Measurements from ENCODE around the gene FZR1.
A peak's percentile ranks its signal among the peaks of the same experiment; 100 is the strongest.

The FZR1 gene

GRCh38 chr19:3509566-3509989 lies 3.5 kb downstream of the FZR1 start:
- Mint-ChIP-seq H3K36me3 (ENCODE audit: low read depth) (peaks cover 13% of the 10 kb centered on the region), H3K9me3 (no peaks in the 10 kb centered on the region), H3K4me1 (peaks cover 74% of the 10 kb centered on the region), H3K27me3 (ENCODE audit: low read depth, poor library complexity) (peaks cover 3% of the 10 kb centered on the region), H3K27ac (peak overlapping the region; percentile 39), H3K4me3 (peak overlapping the region; percentile 64)
- TF ChIP-seq CTCF (IDR thresholded peaks at IDR 0.05), result no peak
- no peak for DNase-seq

- peaks cover 13% of the 10 kb centered on the region for H3K36me3 Mint-ChIP-seq (ENCODE audit: low read depth)
- H3K4me1 Mint-ChIP-seq, result peaks cover 77% of the 10 kb centered on the region
- no peak for TF ChIP-seq CTCF (IDR thresholded peaks at IDR 0.05)
- no peak overlapping the region for H3K4me3 Mint-ChIP-seq
- H3K9me3 Mint-ChIP-seq, result no peaks in the 10 kb centered on the region
- peaks cover 3% of the 10 kb centered on the region for H3K27me3 Mint-ChIP-seq (ENCODE audit: low read depth, poor library complexity)
- DNase-seq, result no peak
- peak overlapping the region; percentile 45 for H3K27ac Mint-ChIP-seq
These were observed 4.6 kb downstream of the FZR1 start for GRCh38 chr19:3510727-3511126.

DNA sequence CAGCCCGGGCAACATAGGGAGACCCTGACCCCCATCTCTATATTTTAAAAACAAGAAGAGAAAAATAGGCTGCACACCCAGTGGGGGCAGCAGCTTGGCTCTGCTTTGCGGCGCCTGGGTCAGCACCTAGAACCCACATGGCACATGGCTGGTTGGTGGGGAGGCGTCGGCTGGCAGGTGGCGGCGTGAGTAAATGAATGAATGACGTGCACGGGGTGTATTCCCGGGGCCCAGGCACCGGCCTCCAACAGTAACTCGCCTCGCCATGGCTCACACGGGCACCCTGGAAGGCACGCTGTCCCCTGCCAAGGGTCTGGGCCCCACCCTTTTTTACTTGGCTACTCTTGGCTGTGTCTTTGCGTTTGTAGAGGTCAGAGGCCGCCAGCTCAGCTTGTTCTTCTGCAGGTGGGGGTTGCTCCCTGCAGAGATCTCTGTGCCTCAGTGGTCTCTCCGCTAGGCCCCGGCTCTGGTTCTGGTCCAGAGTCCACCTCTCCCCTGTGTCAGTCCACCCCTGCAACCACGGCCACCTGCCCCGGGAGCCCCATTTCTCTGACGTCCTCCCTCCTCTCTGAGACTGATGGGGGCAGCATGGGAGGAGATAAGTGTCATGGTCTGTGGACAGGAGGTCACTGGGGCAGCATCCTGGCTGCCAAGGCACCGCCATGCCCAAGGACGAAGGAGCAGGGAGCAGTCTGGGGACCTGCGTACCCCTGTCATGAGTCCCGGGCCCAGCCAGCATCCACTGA lies 5.6 kb downstream of the FZR1 start:
- Mint-ChIP-seq H3K4me1 (peaks cover 81% of the 10 kb centered on the region), H3K27ac (no peak overlapping the region), H3K27me3 (ENCODE audit: low read depth, poor library complexity) (peaks cover 3% of the 10 kb centered on the region), H3K9me3 (no peaks in the 10 kb centered on the region), H3K4me3 (peak overlapping the region; percentile 58), H3K36me3 (ENCODE audit: low read depth) (peaks cover 13% of the 10 kb centered on the region)
- no peak for DNase-seq
- no peak for TF ChIP-seq CTCF (IDR thresholded peaks at IDR 0.05)

- no peak for TF ChIP-seq CTCF (IDR thresholded peaks at IDR 0.05)
- H3K9me3 Mint-ChIP-seq, result no peaks in the 10 kb centered on the region
- no peak overlapping the region for H3K27ac Mint-ChIP-seq
- H3K4me1 Mint-ChIP-seq, result peaks cover 71% of the 10 kb centered on the region
- DNase-seq, result no peak
- no peak overlapping the region for H3K4me3 Mint-ChIP-seq
- H3K36me3 Mint-ChIP-seq (ENCODE audit: low read depth), result peaks cover 13% of the 10 kb centered on the region
- H3K27me3 Mint-ChIP-seq (ENCODE audit: low read depth, poor library complexity), result peaks cover 3% of the 10 kb centered on the region
These were observed 6.6 kb downstream of the FZR1 start for GRCh38 chr19:3512562-3513228.

DNA sequence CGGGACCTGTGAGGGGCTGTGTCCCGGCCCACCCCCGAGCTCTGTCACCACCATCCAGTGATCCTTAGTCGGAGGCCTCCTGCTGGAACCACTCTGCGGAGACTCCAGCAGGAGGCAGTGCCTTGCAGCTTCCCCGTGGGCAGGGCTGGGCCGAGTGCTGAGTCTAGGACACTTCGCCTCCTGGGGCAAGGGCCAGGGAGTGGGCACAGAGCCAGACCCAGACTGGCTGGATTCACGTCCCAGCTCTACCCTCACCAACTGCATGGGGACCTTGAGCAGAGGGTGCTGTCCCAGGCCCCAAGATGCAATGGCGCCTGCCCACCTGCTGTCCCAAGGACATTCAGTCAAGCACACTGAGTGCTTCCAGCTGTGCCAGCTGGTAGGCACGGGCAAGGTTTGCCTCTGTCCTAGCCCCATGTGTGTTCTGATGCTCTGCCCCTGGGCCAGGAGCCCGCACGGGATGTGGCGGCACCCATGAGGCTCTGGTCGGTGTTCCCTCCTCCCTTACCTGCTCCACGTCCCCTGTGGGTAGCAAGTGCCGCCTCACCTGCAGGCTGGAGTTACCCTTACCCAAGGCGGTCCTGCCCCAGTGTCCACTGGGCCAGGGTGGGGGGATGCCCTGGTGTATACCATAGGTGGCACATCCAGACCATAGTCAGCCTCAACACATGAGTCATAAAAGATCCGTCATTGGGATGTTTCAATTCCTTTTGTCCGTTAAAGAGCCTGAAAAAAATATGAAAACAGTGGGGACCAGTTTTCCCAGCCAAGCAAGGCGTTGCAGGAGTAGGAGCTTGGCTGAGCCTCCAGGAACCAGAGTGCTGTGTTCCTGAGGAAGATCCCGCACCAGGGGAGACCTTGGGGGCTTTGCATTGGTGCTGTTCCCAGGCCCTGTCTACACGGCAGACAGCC lies 7.4 kb downstream of the FZR1 start:
- Mint-ChIP-seq H3K36me3 (ENCODE audit: low read depth) (peaks cover 13% of the 10 kb centered on the region), H3K27ac (peak overlapping the region; percentile 61)
- TF ChIP-seq CTCF (IDR thresholded peaks at IDR 0.05), result no peak

More for the DNA sequence above, 7.4 kb downstream of the FZR1 start:
- no peak overlapping the region for H3K4me3 Mint-ChIP-seq
- H3K9me3 Mint-ChIP-seq, result no peaks in the 10 kb centered on the region
- no peak for DNase-seq
- H3K4me1 Mint-ChIP-seq, result peaks cover 70% of the 10 kb centered on the region
- H3K27me3 Mint-ChIP-seq (ENCODE audit: low read depth, poor library complexity), result peaks cover 3% of the 10 kb centered on the region

Data from nephron progenitor cell (in vitro differentiated cells).